NCI-H2171 (cell line): ENCODE results near the gene SHOX.

ENCODE experiments used
- DNase-seq: peaks from one replicate; lab custom pipeline; 2025; lab: John Stamatoyannopoulos, UW

SHOX gene

DNA sequence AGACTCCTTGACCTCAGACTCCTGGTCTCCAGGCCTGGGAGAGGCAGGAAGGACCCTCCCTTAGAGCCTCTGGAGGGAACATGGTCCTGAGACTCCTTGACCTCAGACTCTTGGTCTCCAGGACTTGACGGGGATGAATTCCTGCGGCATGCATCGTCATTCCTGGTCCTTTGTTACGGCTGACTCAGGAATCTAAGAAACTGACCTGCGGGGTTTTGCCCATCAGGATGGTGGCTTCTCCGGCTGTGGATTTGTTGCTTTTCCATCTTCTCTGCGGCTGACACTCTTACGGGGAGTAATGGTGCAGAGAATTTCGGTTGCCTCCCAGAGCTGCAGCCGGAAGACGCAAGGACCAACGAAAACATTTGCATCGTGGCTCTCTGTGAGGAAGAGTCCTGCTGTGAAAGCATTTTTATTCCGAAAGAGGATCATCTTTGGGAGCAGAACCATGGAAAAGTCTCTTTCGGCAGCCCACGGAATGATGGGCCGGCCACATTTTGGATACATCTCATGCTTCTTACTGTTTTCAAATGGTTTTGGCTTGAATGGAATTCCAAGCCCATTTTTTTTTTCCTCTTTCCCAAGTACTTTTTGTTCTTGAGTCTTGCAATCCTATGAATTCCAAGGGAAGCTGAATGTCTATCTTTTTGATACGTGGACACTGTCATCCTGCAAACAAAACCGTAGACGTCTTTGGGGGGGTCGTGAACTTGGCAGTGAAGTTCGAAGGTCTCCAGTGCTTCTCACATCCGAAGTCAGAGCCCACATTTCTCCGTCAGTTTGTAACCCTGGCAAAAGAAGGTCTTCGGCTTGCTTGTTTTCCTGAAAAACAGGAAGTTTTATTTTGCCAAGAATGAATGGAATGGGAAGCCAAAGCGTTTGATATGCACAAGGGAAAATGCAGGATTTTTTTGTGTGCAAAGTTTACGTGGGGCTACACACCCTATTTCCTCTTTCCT, 36.5 kb downstream of the SHOX start:
- no peak for DNase-seq

- no peak for DNase-seq
Observed at GRCh38 chrX:670645-671044, 40.1 kb downstream of the SHOX start.

DNA sequence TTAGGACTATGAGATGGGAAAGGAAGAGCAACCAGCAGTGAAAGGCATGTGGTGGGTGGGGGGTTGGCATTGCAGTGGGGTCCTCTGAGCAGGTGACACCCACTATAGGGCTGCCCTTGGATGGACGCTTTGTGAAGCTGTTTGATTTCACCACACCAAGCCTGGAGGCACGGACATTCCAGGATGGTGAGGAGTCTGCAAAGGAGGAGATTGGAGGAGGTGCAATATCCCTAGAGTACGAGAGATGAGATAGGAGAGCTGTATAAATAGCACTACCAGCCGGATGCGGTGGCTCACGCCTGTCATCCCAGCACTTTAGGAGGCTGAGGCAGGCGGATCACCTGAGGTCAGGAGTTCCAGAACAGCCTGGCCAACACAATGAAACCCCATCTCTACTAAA, 42.3 kb downstream of the SHOX start:
- no peak for DNase-seq

- no peak for DNase-seq
Observed at GRCh38 chrX:675279-675954, 44.8 kb downstream of the SHOX start.

GRCh38 chrX:675955-676295, 45.3 kb downstream of the SHOX start:
- DNase-seq = no peak

DNA sequence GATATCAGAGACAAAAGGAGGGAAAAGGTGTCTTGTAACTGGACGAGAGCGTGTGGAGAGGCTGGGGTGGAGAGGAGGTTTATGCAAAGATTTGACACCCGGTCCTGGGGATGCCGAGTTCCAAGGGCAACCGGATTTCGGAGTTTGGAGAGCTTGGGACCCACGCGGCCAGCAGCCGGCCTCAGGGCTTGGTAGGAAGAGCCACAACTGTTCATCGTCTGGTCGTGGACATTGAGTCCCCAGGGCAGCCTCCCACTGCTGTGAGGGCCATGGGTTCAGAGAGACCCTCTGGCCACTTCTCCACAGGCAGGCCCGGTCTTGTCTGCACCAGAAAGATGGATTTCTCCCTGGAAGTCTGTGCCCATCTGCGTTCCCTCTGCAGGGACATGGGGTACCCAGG, 46.8 kb downstream of the SHOX start:
- no peak for DNase-seq

DNA sequence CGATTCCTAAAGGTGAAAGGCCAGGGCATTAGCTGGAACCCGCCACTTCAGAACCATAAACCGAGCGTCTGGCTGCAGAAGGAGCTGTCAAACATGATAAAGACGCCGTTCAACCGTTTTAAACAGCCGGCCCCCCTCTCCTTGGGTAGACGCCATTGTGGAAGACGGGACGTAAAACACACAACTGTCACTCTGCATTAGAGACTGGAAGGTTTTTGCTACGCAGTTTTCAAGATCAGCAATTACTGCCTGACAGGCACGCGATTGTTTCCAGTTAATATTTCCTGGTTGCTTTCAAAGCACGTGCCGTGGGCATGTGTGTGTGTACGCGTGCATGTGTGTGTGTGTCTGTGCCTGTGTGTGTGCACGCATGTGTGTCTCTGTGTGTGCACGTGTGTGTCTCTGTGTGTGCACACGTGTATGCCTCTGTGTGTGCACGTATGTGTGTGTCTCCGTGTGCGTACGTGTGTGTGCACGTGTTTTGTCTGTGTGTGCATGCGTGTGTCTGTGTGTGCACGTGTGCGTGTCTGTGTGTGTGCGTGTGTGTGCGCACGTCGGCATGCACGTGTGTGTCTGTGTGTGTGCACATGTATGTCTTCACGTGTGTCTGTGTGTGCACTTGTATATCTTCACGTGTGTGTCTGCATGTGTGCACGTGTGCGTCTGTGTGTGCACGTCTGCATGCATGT, 48.8 kb downstream of the SHOX start:
- DNase-seq = no peak

- DNase-seq = no peak
Observed at GRCh38 chrX:680062-680461, 49.5 kb downstream of the SHOX start.

DNA sequence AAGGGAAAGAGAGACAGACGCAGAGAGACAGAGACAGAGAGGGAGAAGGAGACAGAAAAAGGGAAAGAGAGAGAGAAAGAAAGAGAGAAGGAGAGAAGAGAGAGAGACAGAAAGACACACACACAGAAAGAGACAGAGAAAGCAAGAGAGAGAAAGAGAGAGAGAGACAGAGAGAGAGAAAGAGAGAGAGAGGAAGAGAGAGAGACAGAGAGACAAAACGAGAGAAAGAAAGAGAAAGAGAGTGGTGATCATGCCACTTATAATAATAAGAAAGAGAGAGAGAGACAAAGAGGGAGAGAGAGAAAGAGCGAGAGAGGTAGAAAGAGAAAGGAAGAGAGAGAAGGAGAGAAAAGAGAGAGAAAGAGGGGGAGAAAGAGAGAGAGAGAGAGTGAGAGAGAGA, 51.4 kb downstream of the SHOX start:
- DNase-seq = no peak

GRCh38 chrX:682892-683291, 52.3 kb downstream of the SHOX start:
- DNase-seq = no peak

DNA sequence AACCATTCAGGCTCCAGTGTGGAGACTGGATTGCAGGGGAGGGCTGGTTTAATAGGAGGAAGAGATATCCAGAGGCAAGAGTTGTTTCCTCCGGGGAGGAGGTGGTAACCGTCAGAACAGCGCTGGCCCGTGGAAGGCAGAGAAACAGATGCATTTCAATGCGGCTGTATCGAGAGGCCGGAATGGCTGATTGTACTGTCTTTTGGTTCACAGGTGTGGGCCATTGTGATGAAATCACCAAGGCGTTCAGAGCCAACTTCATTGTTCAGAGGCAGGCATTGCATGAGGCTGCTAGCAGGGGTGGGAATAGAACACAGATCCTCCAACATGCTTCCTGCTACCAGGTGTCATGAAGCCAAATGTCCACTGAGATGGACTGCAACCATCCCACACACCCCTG, 53.0 kb downstream of the SHOX start:
- DNase-seq = no peak

GRCh38 chrX:685120-686032, 54.8 kb downstream of the SHOX start:
- DNase-seq = no peak

- no peak for DNase-seq
Observed at GRCh38 chrX:689983-690382, 59.4 kb downstream of the SHOX start.

DNA sequence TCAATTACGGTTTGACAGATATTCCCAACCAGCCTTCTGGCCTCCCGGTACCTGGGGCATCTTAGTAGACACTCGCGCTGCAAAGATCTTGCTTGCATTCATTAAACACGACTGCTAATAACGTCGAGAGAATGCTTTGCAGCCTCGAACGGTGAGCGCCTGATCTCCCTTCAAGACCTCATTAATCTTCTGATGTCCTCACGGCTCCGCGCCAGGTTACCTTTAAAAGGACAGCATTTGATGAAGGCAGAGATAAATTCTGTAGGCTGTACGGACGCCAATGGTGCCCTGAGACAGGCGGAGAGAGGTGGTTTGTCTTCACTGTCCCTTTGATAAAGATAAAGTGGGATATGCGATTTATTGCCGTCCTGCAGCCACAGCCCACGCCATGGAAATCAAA, 64.2 kb downstream of the SHOX start:
- no peak for DNase-seq

- no peak for DNase-seq
Observed at GRCh38 chrX:698206-698605, 67.6 kb downstream of the SHOX start.

DNA sequence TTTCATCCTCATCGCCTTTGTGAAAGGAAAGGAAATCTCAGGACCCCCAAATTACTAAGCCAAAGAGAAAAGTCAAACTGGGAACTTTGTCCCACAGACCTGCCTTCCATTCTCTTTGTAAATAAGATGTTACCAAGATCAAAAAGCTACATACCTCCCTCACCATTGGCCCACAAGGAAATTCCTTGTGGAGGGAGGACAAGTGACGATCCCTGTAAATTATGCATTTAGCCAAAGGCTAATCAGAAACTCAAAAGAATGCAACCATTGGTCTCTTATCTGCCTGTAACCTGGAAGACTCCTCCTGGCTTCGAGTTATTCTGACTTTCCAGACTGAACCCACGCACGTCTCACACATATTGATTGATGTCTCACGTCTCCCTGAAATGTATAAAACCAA, 70.3 kb downstream of the SHOX start:
- DNase-seq = no peak

GRCh38 chrX:701673-702072, 71.1 kb downstream of the SHOX start:
- no peak for DNase-seq

- no peak for DNase-seq
Observed at GRCh38 chrX:703466-703865, 72.9 kb downstream of the SHOX start.

DNA sequence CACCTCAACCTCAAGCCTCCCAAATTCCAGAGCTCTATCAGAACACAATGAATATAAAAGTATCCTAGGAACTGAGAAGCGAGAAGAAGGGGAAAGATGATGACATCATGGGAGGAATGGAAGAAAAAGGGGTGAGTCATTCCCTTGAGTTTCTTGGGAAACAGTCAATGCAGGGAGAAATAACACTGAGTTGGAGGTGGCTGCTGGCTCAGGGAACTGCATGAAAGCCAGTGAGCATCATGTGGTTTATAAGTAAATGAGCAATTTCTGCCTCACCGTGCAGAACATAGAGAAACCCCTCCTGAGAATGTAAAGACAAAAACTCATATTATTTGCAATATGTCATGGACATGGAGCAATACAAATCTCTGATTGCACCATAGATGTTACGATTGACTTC, 73.3 kb downstream of the SHOX start:
- DNase-seq = no peak
